Tibial artery (tissue), 4 donors: ENCODE data around the gene MINDY4.

Source experiments
- DNase-seq, 2 donors: peaks; one replicate each; pipeline ENCODE4 v3.0.0-alpha.2; 2019
- H3K27ac ChIP-seq, 2 donors: fragments of 200-600 bp; sonication (generic) in 1 of 2; 1 replicate in 1 of 2; 2 replicates in 1 of 2; pipeline ENCODE4 v1.5.1; 2018 to 2019; ENCODE audit warnings: mild to moderate bottlenecking in 1 of 2
- H3K27me3 ChIP-seq, 2 donors: fragments of 200-600 bp; sonication (generic) in 1 of 2; one replicate each; pipeline versions ENCODE4 v1.5.1 to v1.6.0; 2016 to 2019
- H3K36me3 ChIP-seq, 3 donors: fragments of 200-600 bp; sonication (generic) in 2 of 3; one replicate each; pipeline ENCODE4 v1.5.1; 2016 to 2019; ENCODE audit warnings: mild to moderate bottlenecking in 2 of 3
- H3K4me1 ChIP-seq, 4 donors: fragments of 200-600 bp; sonication (generic) in 2 of 4; 1 replicate in 3 of 4; 2 replicates in 1 of 4; pipeline ENCODE4 v1.5.1; 2016 to 2019
- H3K4me3 ChIP-seq, 2 donors: fragments of 200-600 bp; sonication (generic) in 1 of 2; 1 replicate in 1 of 2; 2 replicates in 1 of 2; pipeline ENCODE4 v1.5.1; 2018 to 2019; ENCODE audit warnings: mild to moderate bottlenecking in 2 of 2
- H3K9me3 ChIP-seq, 3 donors: fragments of 200-600 bp; sonication (generic) in 1 of 3; one replicate each; pipeline ENCODE4 v1.5.1; 2016 to 2019
- CTCF ChIP-seq, 2 experiments: fragments of 200-600 bp in 1 of 2; fragments of 450-650 bp in 1 of 2; IDR thresholded peaks; one replicate each; pipeline ENCODE4 v1.5.1; 2017 to 2019; ENCODE audit warnings: antibody characterized with exemption in 2 of 2, mild to moderate bottlenecking in 1 of 2, moderate library complexity in 1 of 2
- intact Hi-C: fragments of 100-400 bp; cut with DNase I; formaldehyde crosslinking; loops from one replicate; pipeline ENCODE4 v1.15.0; 2023; ENCODE audit warnings: low total_unique reads

The MINDY4 gene

GRCh38 chr7:30858576-30858975 is 87.4 kb downstream of the MINDY4 start:
- no peak for TF ChIP-seq CTCF (IDR thresholded peaks at IDR 0.05)
- intact Hi-C loops: loop anchor here (10.0 kb wide), 1 partner anchor 94 kb away; no protein-coding TSS in a partner anchor
- no peak for DNase-seq
- H3K27me3 ChIP-seq: no peaks in the 10 kb centered on the region
- no peak overlapping the region for H3K27ac ChIP-seq
- H3K4me3 ChIP-seq: no peak overlapping the region
- H3K36me3 ChIP-seq: peaks cover 0 to 17% (median 5%) of the 10 kb centered on the region in 3 donors
- peaks cover 0 to 41% (median 29%) of the 10 kb centered on the region in 4 donors for H3K4me1 ChIP-seq
- H3K9me3 ChIP-seq: no peaks in the 10 kb centered on the region

GRCh38 chr7:30859202-30859939 is 88.2 kb downstream of the MINDY4 start:
- no peak overlapping the region for H3K27ac ChIP-seq
- no peak overlapping the region for H3K4me3 ChIP-seq
- no peaks in the 10 kb centered on the region for H3K27me3 ChIP-seq
- peaks cover 0 to 41% (median 32%) of the 10 kb centered on the region in 4 donors for H3K4me1 ChIP-seq
- no peak for TF ChIP-seq CTCF (IDR thresholded peaks at IDR 0.05)
- no peaks in the 10 kb centered on the region for H3K9me3 ChIP-seq
- intact Hi-C loops: loop anchor here (10.0 kb wide), 1 partner anchor 95 kb away; no protein-coding TSS in a partner anchor
- H3K36me3 ChIP-seq: peaks cover 0 to 14% (median 5%) of the 10 kb centered on the region in 3 donors
- DNase-seq: no peak

- no peak for TF ChIP-seq CTCF (IDR thresholded peaks at IDR 0.05)
- Histone ChIP-seq H3K4me3 (no peak overlapping the region), H3K4me1 (peaks cover 0 to 44% (median 34%) of the 10 kb centered on the region in 4 donors), H3K27me3 (no peaks in the 10 kb centered on the region), H3K36me3 (peaks cover 0 to 10% (median 5%) of the 10 kb centered on the region in 3 donors), H3K27ac (no peak overlapping the region), H3K9me3 (no peaks in the 10 kb centered on the region)
- DNase-seq: no peak
- intact Hi-C loops: loop anchor here (10.0 kb wide), 1 partner anchor 95 kb away; no protein-coding TSS in a partner anchor
Measured at GRCh38 chr7:30859940-30860496, 88.8 kb downstream of the MINDY4 start.

- TF ChIP-seq CTCF (IDR thresholded peaks at IDR 0.05): no peak
- Histone ChIP-seq H3K27me3 (no peaks in the 10 kb centered on the region), H3K4me3 (no peak overlapping the region), H3K36me3 (peaks cover 0 to 10% (median 5%) of the 10 kb centered on the region in 3 donors), H3K9me3 (no peaks in the 10 kb centered on the region), H3K27ac (peak overlapping the region; percentile 56 to 72), H3K4me1 (peaks cover 0 to 38% (median 26%) of the 10 kb centered on the region in 4 donors)
- DNase-seq: no peak
- intact Hi-C loops: no loop called here
Measured at GRCh38 chr7:30861612-30862011, 90.4 kb downstream of the MINDY4 start.

- H3K36me3 ChIP-seq: peaks cover 0 to 13% (median under 1%) of the 10 kb centered on the region in 3 donors
- H3K4me3 ChIP-seq: no peak overlapping the region
- no peak for DNase-seq
- intact Hi-C loops: no loop called here
- no peaks in the 10 kb centered on the region for H3K9me3 ChIP-seq
- H3K27me3 ChIP-seq: no peaks in the 10 kb centered on the region
- H3K27ac ChIP-seq: peak overlapping the region; percentile 56 to 72
- peaks cover 0 to 43% (median 26%) of the 10 kb centered on the region in 4 donors for H3K4me1 ChIP-seq
- TF ChIP-seq CTCF (IDR thresholded peaks at IDR 0.05): no peak
Measured at GRCh38 chr7:30862995-30863705, 91.9 kb downstream of the MINDY4 start.
